GM08714 (cell line): ENCODE measurements around the gene SPINK14.

Source experiments
- H3K4me3 ChIP-seq: fragments of 200-500 bp; sonication (Bioruptor generic); 2 replicates; pipeline ENCODE4 v1.5.1; 2014; ENCODE audit warnings: mild to moderate bottlenecking, low read length, inconsistent platforms
- ZNF274 ChIP-seq: IDR thresholded peaks from 2 replicates; pipeline ENCODE4 v1.6.1; 2012; ENCODE audit warnings: mild to moderate bottlenecking, low read depth, low read length

The SPINK14 gene

GRCh38 chr5:148168246-148168645 lies at the start of gene SPINK14:
Gene SPINK14, plus strand, starts transcription at chr5:148168546. Its CDS starts 1,187 bp downstream, at chr5:148169733.
- no peak within 1 kb of the TSS for H3K4me3 ChIP-seq
- TF ChIP-seq ZNF274, result no peak

- no peak overlapping the region for H3K4me3 ChIP-seq
- TF ChIP-seq ZNF274, result no peak
These were observed 48.0 kb upstream of the SPINK14 start for GRCh38 chr5:148120317-148120716.

GRCh38 chr5:148125641-148126040 lies 42.7 kb upstream of the SPINK14 start:
- TF ChIP-seq ZNF274, result no peak
- H3K4me3 ChIP-seq, result no peak overlapping the region

- no peak overlapping the region for H3K4me3 ChIP-seq
- TF ChIP-seq ZNF274, result no peak
These were observed 33.0 kb upstream of the SPINK14 start for GRCh38 chr5:148135091-148136048.

- no peak for TF ChIP-seq ZNF274
- no peak overlapping the region for H3K4me3 ChIP-seq
These were observed 27.5 kb upstream of the SPINK14 start for GRCh38 chr5:148140846-148141245.

- H3K4me3 ChIP-seq, result no peak overlapping the region
- TF ChIP-seq ZNF274, result no peak
These were observed 26.7 kb upstream of the SPINK14 start for GRCh38 chr5:148141645-148142044.

GRCh38 chr5:148145916-148146315 lies 22.4 kb upstream of the SPINK14 start:
- no peak overlapping the region for H3K4me3 ChIP-seq
- no peak for TF ChIP-seq ZNF274

- no peak for TF ChIP-seq ZNF274
- H3K4me3 ChIP-seq, result no peak overlapping the region
These were observed 21.9 kb upstream of the SPINK14 start for GRCh38 chr5:148146487-148146886.

- no peak for TF ChIP-seq ZNF274
- H3K4me3 ChIP-seq, result no peak overlapping the region
These were observed 20.9 kb upstream of the SPINK14 start for GRCh38 chr5:148147415-148147814.

- TF ChIP-seq ZNF274, result no peak
- H3K4me3 ChIP-seq, result no peak overlapping the region
These were observed 16.5 kb upstream of the SPINK14 start for GRCh38 chr5:148151872-148152271.

GRCh38 chr5:148152781-148153180 lies 15.6 kb upstream of the SPINK14 start:
- TF ChIP-seq ZNF274, result no peak
- H3K4me3 ChIP-seq, result no peak overlapping the region

- H3K4me3 ChIP-seq, result no peak overlapping the region
- TF ChIP-seq ZNF274, result no peak
These were observed 11.7 kb upstream of the SPINK14 start for GRCh38 chr5:148156609-148157008.

GRCh38 chr5:148162038-148162437 lies 6.3 kb upstream of the SPINK14 start:
- no peak for TF ChIP-seq ZNF274
- H3K4me3 ChIP-seq, result no peak overlapping the region

- no peak for TF ChIP-seq ZNF274
- no peak overlapping the region for H3K4me3 ChIP-seq
These were observed 5.0 kb upstream of the SPINK14 start for GRCh38 chr5:148163345-148163744.

- TF ChIP-seq ZNF274, result no peak
- no peak overlapping the region for H3K4me3 ChIP-seq
These were observed 1.6 kb upstream of the SPINK14 start for GRCh38 chr5:148166550-148167283.
